ENCODE results near the gene KRT5.

KRT5 gene

GRCh38 chr12:52535574-52535973 lies 15.4 kb upstream of the KRT5 start:
- DNase-seq: no peak

GRCh38 chr12:52534482-52534881 lies 14.3 kb upstream of the KRT5 start:
- no peak for DNase-seq

GRCh38 chr12:52533686-52534470 lies 13.7 kb upstream of the KRT5 start:
- no peak for DNase-seq

- DNase-seq: no peak
Observed at GRCh38 chr12:52532636-52533035, 12.4 kb upstream of the KRT5 start.

- DNase-seq: no peak
Observed at GRCh38 chr12:52531566-52532300, 11.5 kb upstream of the KRT5 start.

GRCh38 chr12:52530905-52531304 lies 10.7 kb upstream of the KRT5 start:
- no peak for DNase-seq

GRCh38 chr12:52530366-52530765 lies 10.2 kb upstream of the KRT5 start:
- DNase-seq: no peak

- DNase-seq: no peak
Observed at GRCh38 chr12:52529846-52530245, 9.7 kb upstream of the KRT5 start.

GRCh38 chr12:52529417-52529816 lies 9.2 kb upstream of the KRT5 start:
- DNase-seq: no peak

- no peak for DNase-seq
Observed at GRCh38 chr12:52528641-52529143, 8.5 kb upstream of the KRT5 start.

- no peak for DNase-seq
Observed at GRCh38 chr12:52527121-52527800, 7.1 kb upstream of the KRT5 start.

GRCh38 chr12:52526511-52526951 lies 6.3 kb upstream of the KRT5 start:
- DNase-seq: no peak

GRCh38 chr12:52525661-52526499 lies 5.7 kb upstream of the KRT5 start:
- no peak for DNase-seq

- DNase-seq: no peak
Observed at GRCh38 chr12:52524898-52525591, 4.9 kb upstream of the KRT5 start.

GRCh38 chr12:52524241-52524897 lies 4.2 kb upstream of the KRT5 start:
- DNase-seq: no peak

- no peak for DNase-seq
Observed at GRCh38 chr12:52523824-52524223, 3.6 kb upstream of the KRT5 start.

- no peak for DNase-seq
Observed at GRCh38 chr12:52522346-52523011, 2.3 kb upstream of the KRT5 start.

- DNase-seq: no peak
Observed at GRCh38 chr12:52521568-52522266, 1.5 kb upstream of the KRT5 start.

- DNase-seq: no peak
Observed at GRCh38 chr12:52521175-52521567, 977 bp upstream of the KRT5 start.

- no peak for DNase-seq
Observed at GRCh38 chr12:52519387-52519703, 849 bp downstream of the KRT5 start.

Measured in activated CD8-positive, alpha-beta memory T cell treated with anti-CD3 and anti-CD28 coated beads, Interleukin-2, amount 50 U/mL, for 4 hours (primary cell).